WI38 (cell line): ENCODE results near the gene ANKMY1.

Source experiments
- H3K4me3 ChIP-seq: 2 replicates; pipeline ENCODE4 v1.5.1; 2011; ENCODE audit warnings: low read depth, mild to moderate bottlenecking, control low read depth, low read length
- CTCF ChIP-seq: IDR thresholded peaks from 2 replicates; pipeline ENCODE4 v1.5.1; 2012; ENCODE audit warnings: low read depth, mild to moderate bottlenecking, control low read depth, low read length

The ANKMY1 gene

DNA sequence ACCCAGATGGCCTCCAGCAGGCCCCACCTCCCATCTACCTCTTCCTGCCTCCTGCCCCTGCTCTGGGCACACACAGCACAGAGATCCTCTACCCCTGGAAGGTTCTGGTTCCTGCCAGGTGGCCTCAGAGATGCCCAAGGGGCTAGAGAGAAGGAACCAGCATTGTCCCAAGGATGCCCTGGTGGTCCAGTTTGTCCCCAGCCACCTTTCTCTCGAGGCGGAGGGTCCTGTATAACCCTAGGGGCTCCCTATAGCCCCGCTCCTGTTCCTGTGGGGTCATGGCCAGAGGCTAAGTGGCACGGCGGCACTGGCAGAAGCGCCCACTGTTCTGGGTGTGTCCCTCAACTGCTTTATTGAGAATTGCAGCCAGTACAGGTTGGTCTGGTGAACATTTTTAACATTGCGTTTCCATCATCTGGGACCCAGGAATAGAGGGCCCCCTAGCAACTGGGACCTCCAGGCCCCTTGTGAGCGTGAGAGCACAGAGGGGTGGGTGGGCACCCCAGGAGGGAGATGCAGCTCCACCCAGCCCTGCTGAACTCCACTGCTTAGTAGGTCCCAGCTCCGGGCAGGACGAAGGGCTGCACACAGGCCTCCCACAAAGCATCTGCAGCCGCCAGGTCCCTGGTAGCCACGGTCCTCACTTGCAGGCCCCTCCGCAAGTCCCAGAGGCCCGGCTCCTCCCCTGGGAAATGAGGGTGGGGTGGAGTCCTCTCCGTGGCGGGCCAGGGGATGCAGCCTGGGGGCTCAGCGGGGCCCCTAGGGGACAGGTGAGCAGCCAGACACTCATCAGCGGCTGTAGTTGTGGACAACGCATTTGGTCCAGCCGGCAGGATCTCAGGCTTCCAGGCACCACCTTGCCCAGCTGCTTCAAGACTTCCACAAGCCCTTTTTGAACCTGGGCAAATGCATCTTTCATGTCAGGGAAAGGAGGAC, 89.2 kb downstream of the ANKMY1 start:
- no peak for TF ChIP-seq CTCF
- no peak overlapping the region for H3K4me3 ChIP-seq

GRCh38 chr2:240467659-240468302, 90.0 kb downstream of the ANKMY1 start:
- TF ChIP-seq CTCF = no peak
- H3K4me3 ChIP-seq = no peak overlapping the region

DNA sequence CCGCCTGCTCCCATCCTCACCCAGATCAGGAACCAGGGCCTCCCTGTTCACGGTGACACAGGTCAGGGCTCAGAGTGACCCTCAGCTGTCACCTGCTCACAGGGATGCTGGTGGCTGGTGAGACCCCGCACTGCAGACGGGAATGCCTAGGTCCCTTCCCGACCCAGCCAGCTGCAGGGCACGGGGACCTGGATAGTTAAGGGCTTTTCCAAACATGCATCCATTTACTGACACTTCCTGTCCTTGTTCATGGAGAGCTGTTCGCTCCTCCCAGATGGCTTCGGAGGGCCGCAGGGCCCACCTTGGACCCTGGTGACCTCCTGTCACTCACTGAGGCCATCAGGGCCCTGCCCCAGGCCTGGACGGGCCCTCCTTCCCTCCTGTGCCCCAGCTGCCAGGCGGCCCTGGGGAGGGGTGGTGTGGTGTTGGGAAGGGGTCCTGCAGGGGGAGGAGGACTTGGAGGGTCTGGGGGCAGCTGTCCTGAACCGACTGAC, 90.6 kb downstream of the ANKMY1 start:
- H3K4me3 ChIP-seq = no peak overlapping the region
- TF ChIP-seq CTCF = no peak

DNA sequence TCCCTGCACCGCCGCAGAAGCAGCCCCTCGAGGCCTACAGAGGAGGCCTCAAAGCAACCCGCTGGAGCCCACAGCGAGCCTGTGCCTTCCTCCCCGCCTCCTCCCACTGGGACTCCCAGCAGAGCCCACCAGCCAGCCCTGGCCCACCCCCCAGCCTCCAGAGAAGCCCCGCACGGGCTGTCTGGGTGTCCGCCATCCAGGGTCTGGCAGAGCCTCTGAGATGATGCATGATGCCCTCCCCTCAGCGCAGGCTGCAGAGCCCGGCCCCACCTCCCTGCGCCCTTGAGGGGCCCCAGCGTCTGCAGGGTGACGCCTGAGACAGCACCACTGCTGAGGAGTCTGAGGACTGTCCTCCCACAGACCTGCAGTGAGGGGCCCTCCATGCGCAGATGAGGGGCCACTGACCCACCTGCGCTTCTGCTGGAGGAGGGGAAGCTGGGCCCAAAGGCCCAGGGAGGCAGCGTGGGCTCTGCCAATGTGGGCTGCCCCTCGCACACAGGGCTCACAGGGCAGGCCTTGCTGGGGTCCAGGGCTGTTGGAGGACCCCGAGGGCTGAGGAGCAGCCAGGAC, 91.1 kb downstream of the ANKMY1 start:
- no peak for TF ChIP-seq CTCF

GRCh38 chr2:240465765-240466578, 91.8 kb downstream of the ANKMY1 start:
- no peak for TF ChIP-seq CTCF

More for the DNA sequence above, 91.1 kb downstream of the ANKMY1 start:
- no peak overlapping the region for H3K4me3 ChIP-seq

DNA sequence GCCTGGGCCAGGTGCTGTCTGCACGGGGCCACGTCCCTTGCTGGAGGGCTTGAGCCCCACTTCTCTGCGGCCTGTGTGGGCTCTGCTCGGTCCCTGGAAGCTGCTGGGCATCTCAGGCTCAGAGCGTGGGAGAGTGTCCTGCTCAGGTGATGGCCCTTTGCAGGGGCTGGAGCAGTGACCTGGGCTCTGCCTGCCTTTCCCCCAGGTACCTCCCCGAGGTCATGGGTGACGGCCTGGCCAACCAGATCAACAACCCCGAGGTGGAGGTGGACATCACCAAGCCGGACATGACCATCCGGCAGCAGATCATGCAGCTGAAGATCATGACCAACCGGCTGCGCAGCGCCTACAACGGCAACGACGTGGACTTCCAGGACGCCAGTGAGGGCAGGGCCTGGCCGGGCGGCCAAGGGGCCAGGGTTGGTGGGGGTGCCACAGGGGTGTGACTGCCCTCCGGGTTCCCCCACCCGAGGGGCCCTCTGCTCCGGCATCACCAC, 92.5 kb downstream of the ANKMY1 start:
- TF ChIP-seq CTCF = no peak
- H3K4me3 ChIP-seq = no peak overlapping the region

More at GRCh38 chr2:240465765-240466578, 91.8 kb downstream of the ANKMY1 start:
- H3K4me3 ChIP-seq = no peak overlapping the region
